ENCODE measurements around the gene GRK2.
"Not testable (repeated sequence)": the region's sequence is repeated elsewhere in the genome, so short reads cannot be mapped to it uniquely, and the experiment has no call there.

DNA sequence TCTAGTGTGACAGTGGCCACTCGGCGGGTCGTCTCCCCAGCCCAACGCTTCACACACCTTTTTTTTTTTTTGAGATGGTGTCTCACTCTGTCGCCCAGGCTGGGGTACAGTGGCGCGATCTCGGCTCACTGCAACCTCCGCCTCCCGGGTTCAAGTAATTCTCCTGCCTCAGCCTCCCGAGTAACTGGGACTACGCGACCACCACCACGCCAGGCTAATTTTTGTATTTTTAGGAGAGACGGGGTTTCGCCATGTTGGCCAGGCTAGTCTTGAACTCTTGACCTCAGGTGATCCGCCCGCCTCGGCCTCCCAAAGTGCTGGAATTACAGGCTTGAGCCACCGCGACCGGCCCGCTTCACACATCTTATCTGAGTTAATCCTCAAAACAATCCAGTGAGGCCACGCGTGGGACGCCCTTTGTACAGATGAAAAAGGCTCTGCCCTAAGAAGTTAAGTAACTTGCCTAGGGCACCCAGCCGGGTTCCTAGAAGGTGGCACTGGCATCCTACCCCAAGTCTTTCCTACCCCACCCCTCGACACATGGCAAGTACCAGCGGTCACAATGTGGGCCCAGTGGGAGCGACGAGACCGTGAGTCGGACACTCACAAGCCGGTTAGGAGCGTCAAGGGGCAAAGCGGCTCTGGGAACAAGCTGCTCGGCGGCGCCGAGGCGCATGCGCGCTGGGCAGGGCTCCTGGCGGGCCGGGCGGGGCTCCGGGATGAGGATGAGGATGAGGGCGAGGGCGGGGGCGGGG, 5.2 kb upstream of the GRK2 start:
- TF ChIP-seq, protein P1, sequence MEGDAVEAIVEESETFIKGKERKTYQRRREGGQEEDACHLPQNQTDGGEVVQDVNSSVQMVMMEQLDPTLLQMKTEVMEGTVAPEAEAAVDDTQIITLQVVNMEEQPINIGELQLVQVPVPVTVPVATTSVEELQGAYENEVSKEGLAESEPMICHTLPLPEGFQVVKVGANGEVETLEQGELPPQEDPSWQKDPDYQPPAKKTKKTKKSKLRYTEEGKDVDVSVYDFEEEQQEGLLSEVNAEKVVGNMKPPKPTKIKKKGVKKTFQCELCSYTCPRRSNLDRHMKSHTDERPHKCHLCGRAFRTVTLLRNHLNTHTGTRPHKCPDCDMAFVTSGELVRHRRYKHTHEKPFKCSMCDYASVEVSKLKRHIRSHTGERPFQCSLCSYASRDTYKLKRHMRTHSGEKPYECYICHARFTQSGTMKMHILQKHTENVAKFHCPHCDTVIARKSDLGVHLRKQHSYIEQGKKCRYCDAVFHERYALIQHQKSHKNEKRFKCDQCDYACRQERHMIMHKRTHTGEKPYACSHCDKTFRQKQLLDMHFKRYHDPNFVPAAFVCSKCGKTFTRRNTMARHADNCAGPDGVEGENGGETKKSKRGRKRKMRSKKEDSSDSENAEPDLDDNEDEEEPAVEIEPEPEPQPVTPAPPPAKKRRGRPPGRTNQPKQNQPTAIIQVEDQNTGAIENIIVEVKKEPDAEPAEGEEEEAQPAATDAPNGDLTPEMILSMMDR (IDR thresholded peaks at IDR 0.05) = not testable (repeated sequence)
- TF ChIP-seq ZFX (IDR thresholded peaks at IDR 0.05; ENCODE audit: borderline replicate concordance) = not testable (repeated sequence)
